HG03066 (cell line): Measurements from ENCODE around the gene ANKS3.

ENCODE experiments used
- ATAC-seq: cut with Tn5 transposase; IDR thresholded peaks from one replicate; pipeline ENCODE4 v1.9.1; 2021; ENCODE audit warnings: low read depth; ENCODE audit not compliant: unreplicated experiment

The ANKS3 gene

GRCh38 chr16:4676831-4677230 lies 57.2 kb downstream of the ANKS3 start:
- no peak for ATAC-seq

- no peak for ATAC-seq
Observed at GRCh38 chr16:4675864-4676786, 57.9 kb downstream of the ANKS3 start.

GRCh38 chr16:4674926-4675530 lies 59.0 kb downstream of the ANKS3 start:
- no peak for ATAC-seq

GRCh38 chr16:4673387-4674046 lies 60.6 kb downstream of the ANKS3 start:
- ATAC-seq: no peak

GRCh38 chr16:4668313-4668960 lies 65.6 kb downstream of the ANKS3 start:
- no peak for ATAC-seq

- ATAC-seq: no peak
Observed at GRCh38 chr16:4667203-4667963, 66.7 kb downstream of the ANKS3 start.

GRCh38 chr16:4666537-4667202 lies 67.4 kb downstream of the ANKS3 start:
- ATAC-seq: no peak

- no peak for ATAC-seq
Observed at GRCh38 chr16:4664538-4665418, 69.3 kb downstream of the ANKS3 start.

GRCh38 chr16:4663777-4664465 lies 70.2 kb downstream of the ANKS3 start:
- ATAC-seq: no peak

GRCh38 chr16:4663465-4663776 lies 70.7 kb downstream of the ANKS3 start:
- no peak for ATAC-seq

- no peak for ATAC-seq
Observed at GRCh38 chr16:4661661-4662060, 72.4 kb downstream of the ANKS3 start.

- no peak for ATAC-seq
Observed at GRCh38 chr16:4660454-4661007, 73.5 kb downstream of the ANKS3 start.

GRCh38 chr16:4659363-4660353 lies 74.4 kb downstream of the ANKS3 start:
- ATAC-seq: no peak

- no peak for ATAC-seq
Observed at GRCh38 chr16:4656695-4657686, 77.1 kb downstream of the ANKS3 start.

GRCh38 chr16:4656221-4656620 lies 77.8 kb downstream of the ANKS3 start:
- ATAC-seq: no peak

- no peak for ATAC-seq
Observed at GRCh38 chr16:4655801-4656200, 78.3 kb downstream of the ANKS3 start.
